Fibroblast of lung (primary cell): Measurements from ENCODE around the gene APOL4.

Experiments used
- EZH2 ChIP-seq: IDR thresholded peaks from 2 replicates; pipeline ENCODE4 v1.5.1; 2012; ENCODE audit warnings: low read length, control low read depth, mild to moderate bottlenecking; ENCODE audit errors: missing control alignments
- TF ChIP-seq, protein P1 (sequence below), 2 donors: IDR thresholded peaks in 1 of 2; conservative IDR thresholded peaks in 1 of 2; 1 replicate in 1 of 2; 2 replicates in 1 of 2; pipeline ENCODE4 v1.5.1; 2011 to 2012; ENCODE audit warnings: low read length in 2 of 2, control low read depth in 1 of 2, inconsistent platforms in 1 of 2, low read depth in 1 of 2, mild to moderate bottlenecking in 1 of 2

- TF ChIP-seq, protein P1, sequence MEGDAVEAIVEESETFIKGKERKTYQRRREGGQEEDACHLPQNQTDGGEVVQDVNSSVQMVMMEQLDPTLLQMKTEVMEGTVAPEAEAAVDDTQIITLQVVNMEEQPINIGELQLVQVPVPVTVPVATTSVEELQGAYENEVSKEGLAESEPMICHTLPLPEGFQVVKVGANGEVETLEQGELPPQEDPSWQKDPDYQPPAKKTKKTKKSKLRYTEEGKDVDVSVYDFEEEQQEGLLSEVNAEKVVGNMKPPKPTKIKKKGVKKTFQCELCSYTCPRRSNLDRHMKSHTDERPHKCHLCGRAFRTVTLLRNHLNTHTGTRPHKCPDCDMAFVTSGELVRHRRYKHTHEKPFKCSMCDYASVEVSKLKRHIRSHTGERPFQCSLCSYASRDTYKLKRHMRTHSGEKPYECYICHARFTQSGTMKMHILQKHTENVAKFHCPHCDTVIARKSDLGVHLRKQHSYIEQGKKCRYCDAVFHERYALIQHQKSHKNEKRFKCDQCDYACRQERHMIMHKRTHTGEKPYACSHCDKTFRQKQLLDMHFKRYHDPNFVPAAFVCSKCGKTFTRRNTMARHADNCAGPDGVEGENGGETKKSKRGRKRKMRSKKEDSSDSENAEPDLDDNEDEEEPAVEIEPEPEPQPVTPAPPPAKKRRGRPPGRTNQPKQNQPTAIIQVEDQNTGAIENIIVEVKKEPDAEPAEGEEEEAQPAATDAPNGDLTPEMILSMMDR (conservative IDR thresholded peaks at IDR 0.05 in 1 of 2, IDR thresholded peaks at IDR 0.05 in 1 of 2; ENCODE audit: low read depth in 1 of 2, low read length in 2 of 2) = no peak
- no peak for TF ChIP-seq EZH2
Observed at GRCh38 chr22:36163497-36163896, 38.1 kb downstream of the APOL4 start.
